ENCODE measurements around the gene SYNM. TPM values are rescaled to one million over a fixed set of nuclear protein-coding genes. Genes with fewer than 3 reads are reported as not detected.

Gene SYNM
- total RNA-seq, 1 experiment from 2014 or later, result 3.3 TPM

DNA sequence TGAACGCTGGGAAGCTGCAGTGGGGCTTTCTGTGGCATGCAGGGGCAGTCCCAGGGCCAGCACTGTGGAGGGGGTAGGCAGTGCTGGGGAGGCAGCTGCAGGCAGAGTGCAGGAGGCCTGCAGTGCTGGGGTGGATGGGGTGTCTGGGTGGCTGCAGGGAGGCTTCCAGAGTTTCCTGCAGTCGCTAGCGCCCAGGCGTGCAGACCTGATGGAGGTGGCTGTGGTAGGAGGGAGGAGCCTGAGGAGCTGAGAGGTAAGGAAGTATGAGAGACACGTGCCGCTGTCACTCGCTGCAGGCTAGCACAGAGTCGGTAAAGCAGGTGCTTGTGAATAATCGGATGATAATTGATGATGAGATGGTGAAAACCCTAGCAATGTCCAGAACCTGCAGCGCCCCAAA lies 16.3 kb downstream of the SYNM start:
- POLR2A ChIA-PET, result no interaction called here
- TF ChIP-seq CEBPB (IDR thresholded peaks at IDR 0.05; ENCODE audit: low read depth) (no peak), SIN3A (IDR thresholded peaks at IDR 0.05; ENCODE audit: low read depth) (no peak), TCF7L2 (IDR thresholded peaks at IDR 0.05; ENCODE audit: borderline replicate concordance, extremely low read depth, insufficient read depth, insufficient read length) (no peak), RAD21 (IDR thresholded peaks at IDR 0.05; ENCODE audit: low read depth) (no peak), YY1 (IDR thresholded peaks at IDR 0.05; ENCODE audit: extremely low read depth, insufficient replicate concordance, low read depth, low read length) (no peak), SP1 (IDR thresholded peaks at IDR 0.05; ENCODE audit: low read depth) (no peak), EZH2phosphoT487 (IDR thresholded peaks at IDR 0.05; ENCODE audit: borderline replicate concordance) (no peak), POLR2A (IDR thresholded peaks at IDR 0.05; ENCODE audit: borderline replicate concordance, extremely low read depth, insufficient read depth, insufficient read length) (no peak), EZH2 (IDR thresholded peaks at IDR 0.05) (no peak)
- TF ChIP-seq, protein P1, sequence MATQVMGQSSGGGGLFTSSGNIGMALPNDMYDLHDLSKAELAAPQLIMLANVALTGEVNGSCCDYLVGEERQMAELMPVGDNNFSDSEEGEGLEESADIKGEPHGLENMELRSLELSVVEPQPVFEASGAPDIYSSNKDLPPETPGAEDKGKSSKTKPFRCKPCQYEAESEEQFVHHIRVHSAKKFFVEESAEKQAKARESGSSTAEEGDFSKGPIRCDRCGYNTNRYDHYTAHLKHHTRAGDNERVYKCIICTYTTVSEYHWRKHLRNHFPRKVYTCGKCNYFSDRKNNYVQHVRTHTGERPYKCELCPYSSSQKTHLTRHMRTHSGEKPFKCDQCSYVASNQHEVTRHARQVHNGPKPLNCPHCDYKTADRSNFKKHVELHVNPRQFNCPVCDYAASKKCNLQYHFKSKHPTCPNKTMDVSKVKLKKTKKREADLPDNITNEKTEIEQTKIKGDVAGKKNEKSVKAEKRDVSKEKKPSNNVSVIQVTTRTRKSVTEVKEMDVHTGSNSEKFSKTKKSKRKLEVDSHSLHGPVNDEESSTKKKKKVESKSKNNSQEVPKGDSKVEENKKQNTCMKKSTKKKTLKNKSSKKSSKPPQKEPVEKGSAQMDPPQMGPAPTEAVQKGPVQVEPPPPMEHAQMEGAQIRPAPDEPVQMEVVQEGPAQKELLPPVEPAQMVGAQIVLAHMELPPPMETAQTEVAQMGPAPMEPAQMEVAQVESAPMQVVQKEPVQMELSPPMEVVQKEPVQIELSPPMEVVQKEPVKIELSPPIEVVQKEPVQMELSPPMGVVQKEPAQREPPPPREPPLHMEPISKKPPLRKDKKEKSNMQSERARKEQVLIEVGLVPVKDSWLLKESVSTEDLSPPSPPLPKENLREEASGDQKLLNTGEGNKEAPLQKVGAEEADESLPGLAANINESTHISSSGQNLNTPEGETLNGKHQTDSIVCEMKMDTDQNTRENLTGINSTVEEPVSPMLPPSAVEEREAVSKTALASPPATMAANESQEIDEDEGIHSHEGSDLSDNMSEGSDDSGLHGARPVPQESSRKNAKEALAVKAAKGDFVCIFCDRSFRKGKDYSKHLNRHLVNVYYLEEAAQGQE (IDR thresholded peaks at IDR 0.05; ENCODE audit: low read depth), result no peak
- TF ChIP-seq, protein P2, sequence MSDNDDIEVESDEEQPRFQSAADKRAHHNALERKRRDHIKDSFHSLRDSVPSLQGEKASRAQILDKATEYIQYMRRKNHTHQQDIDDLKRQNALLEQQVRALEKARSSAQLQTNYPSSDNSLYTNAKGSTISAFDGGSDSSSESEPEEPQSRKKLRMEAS (IDR thresholded peaks at IDR 0.05), result no peak
- TF ChIP-seq, protein P3, sequence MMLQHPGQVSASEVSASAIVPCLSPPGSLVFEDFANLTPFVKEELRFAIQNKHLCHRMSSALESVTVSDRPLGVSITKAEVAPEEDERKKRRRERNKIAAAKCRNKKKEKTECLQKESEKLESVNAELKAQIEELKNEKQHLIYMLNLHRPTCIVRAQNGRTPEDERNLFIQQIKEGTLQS (IDR thresholded peaks at IDR 0.05), result no peak
- TF ChIP-seq, protein P4, sequence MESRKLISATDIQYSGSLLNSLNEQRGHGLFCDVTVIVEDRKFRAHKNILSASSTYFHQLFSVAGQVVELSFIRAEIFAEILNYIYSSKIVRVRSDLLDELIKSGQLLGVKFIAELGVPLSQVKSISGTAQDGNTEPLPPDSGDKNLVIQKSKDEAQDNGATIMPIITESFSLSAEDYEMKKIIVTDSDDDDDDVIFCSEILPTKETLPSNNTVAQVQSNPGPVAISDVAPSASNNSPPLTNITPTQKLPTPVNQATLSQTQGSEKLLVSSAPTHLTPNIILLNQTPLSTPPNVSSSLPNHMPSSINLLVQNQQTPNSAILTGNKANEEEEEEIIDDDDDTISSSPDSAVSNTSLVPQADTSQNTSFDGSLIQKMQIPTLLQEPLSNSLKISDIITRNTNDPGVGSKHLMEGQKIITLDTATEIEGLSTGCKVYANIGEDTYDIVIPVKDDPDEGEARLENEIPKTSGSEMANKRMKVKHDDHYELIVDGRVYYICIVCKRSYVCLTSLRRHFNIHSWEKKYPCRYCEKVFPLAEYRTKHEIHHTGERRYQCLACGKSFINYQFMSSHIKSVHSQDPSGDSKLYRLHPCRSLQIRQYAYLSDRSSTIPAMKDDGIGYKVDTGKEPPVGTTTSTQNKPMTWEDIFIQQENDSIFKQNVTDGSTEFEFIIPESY (IDR thresholded peaks at IDR 0.05; ENCODE audit: extremely low read depth, insufficient replicate concordance, low read length), result no peak
- no peak overlapping the region for H3K9ac ChIP-seq (ENCODE audit: low read length)
- H2AFZ ChIP-seq (ENCODE audit: low read depth, low read length, poor library complexity, severe bottlenecking), result no peak overlapping the region
- DNase-seq (ENCODE audit: low read depth, low spot score) (no peak), ATAC-seq (no peak)
- no peaks in the 10 kb centered on the region for H4K20me1 ChIP-seq (ENCODE audit: insufficient read depth)
- intact Hi-C loops (cut with micrococcal nuclease), result loop anchor here (5.0 kb wide), 1 partner anchor 91 kb away; no protein-coding TSS in a partner anchor
- peaks cover 29 to 39% of the 10 kb centered on the region in 2 experiments for H3K4me1 ChIP-seq (ENCODE audit: control insufficient read depth in 1 of 2, insufficient read depth in 2 of 2, low read length in 2 of 2)
- H3K4me3 ChIP-seq (replicated peaks in 1 of 2; ENCODE audit: low read depth in 1 of 2, low read length in 2 of 2), result no peak overlapping the region
- no TSS peak for BruUV-seq (replicated peaks)
- no peaks in the 10 kb centered on the region for H3K9me3 ChIP-seq (ENCODE audit: control insufficient read depth in 1 of 2, insufficient read depth in 1 of 2, low read depth in 1 of 2, low read length in 2 of 2)
- H3K27me3 ChIP-seq (ENCODE audit: insufficient read depth, low read length), result no peaks in the 10 kb centered on the region
- CTCF ChIA-PET, result no interaction called here
- no peaks in the 10 kb centered on the region for H3K79me2 ChIP-seq (ENCODE audit: insufficient read depth, low read length)
- no peaks in the 10 kb centered on the region for H3K36me3 ChIP-seq (ENCODE audit: control insufficient read depth in 1 of 2, insufficient read depth in 2 of 2, low read length in 2 of 2)
- RAD21 ChIA-PET (ENCODE audit: low non-redundant PET in 1 of 2, low total read pairs in 2 of 2, uncharacterized antibody in 2 of 2, unreplicated experiment in 2 of 2), result no interaction called here
- no peak overlapping the region for H3K4me2 ChIP-seq (ENCODE audit: low read length)
- no peaks in the 10 kb centered on the region for H3K9me2 ChIP-seq (ENCODE audit: insufficient read depth)
- no peak overlapping the region for H3K27ac ChIP-seq (ENCODE audit: low read depth, low read length)

Measured in HCT116 (cell line).